Measurements from ENCODE around the gene ACVR1B.

ACVR1B gene

GRCh38 chr12:51949342-51950030 is 2.0 kb upstream of the ACVR1B start:
- no peaks in the 10 kb centered on the region; the same call in 1 of the 2 replicates for H3K27me3 ChIP-seq (replicated peaks; ENCODE audit: control insufficient read depth, insufficient read depth, low read length)
- no peak for DNase-seq (ENCODE audit: extremely low read depth, insufficient read length)
- no peak for TF ChIP-seq CTCF (IDR thresholded peaks at IDR 0.05; ENCODE audit: insufficient read depth, low read length, poor library complexity, severe bottlenecking)

GRCh38 chr12:51950682-51951198 is 759 bp upstream of the ACVR1B start:
- no peak for TF ChIP-seq CTCF (IDR thresholded peaks at IDR 0.05; ENCODE audit: insufficient read depth, low read length, poor library complexity, severe bottlenecking)
- Histone ChIP-seq H3K36me3 (ENCODE audit: control insufficient read depth, insufficient read depth, low read length) (no peaks in the 10 kb centered on the region), H3K27me3 (replicated peaks; ENCODE audit: control insufficient read depth, insufficient read depth, low read length) (no peaks in the 10 kb centered on the region; the same call in 1 of the 2 replicates), H3K4me3 (replicated peaks; ENCODE audit: low read depth, low read length) (peak overlapping the region; percentile 58)
- no peak for DNase-seq (ENCODE audit: extremely low read depth, insufficient read length)

More at GRCh38 chr12:51949342-51950030, 2.0 kb upstream of the ACVR1B start:
- H3K4me3 ChIP-seq (replicated peaks; ENCODE audit: low read depth, low read length), result no peak overlapping the region
- H3K36me3 ChIP-seq (ENCODE audit: control insufficient read depth, insufficient read depth, low read length), result no peaks in the 10 kb centered on the region

GRCh38 chr12:51951843-51952722 is 584 bp downstream of the ACVR1B start:
- peak; percentile 9 for DNase-seq (ENCODE audit: extremely low read depth, insufficient read length)
- Histone ChIP-seq H3K36me3 (ENCODE audit: control insufficient read depth, insufficient read depth, low read length) (no peaks in the 10 kb centered on the region), H3K27me3 (replicated peaks; ENCODE audit: control insufficient read depth, insufficient read depth, low read length) (no peaks in the 10 kb centered on the region; the same call in 1 of the 2 replicates), H3K4me3 (replicated peaks; ENCODE audit: low read depth, low read length) (peak overlapping the region; percentile 64)
- no peak for TF ChIP-seq CTCF (IDR thresholded peaks at IDR 0.05; ENCODE audit: insufficient read depth, low read length, poor library complexity, severe bottlenecking)

- TF ChIP-seq CTCF (IDR thresholded peaks at IDR 0.05; ENCODE audit: insufficient read depth, low read length, poor library complexity, severe bottlenecking), result no peak
- Histone ChIP-seq H3K4me3 (replicated peaks; ENCODE audit: low read depth, low read length) (no peak overlapping the region), H3K27me3 (replicated peaks; ENCODE audit: control insufficient read depth, insufficient read depth, low read length) (no peaks in the 10 kb centered on the region; the same call in 1 of the 2 replicates), H3K36me3 (ENCODE audit: control insufficient read depth, insufficient read depth, low read length) (no peaks in the 10 kb centered on the region)
- DNase-seq (ENCODE audit: extremely low read depth, insufficient read length), result no peak
Observed at GRCh38 chr12:51953089-51953488, 1.6 kb downstream of the ACVR1B start.

- no peak for TF ChIP-seq CTCF (IDR thresholded peaks at IDR 0.05; ENCODE audit: insufficient read depth, low read length, poor library complexity, severe bottlenecking)
- no peaks in the 10 kb centered on the region for H3K36me3 ChIP-seq (ENCODE audit: control insufficient read depth, insufficient read depth, low read length)
- no peak for DNase-seq (ENCODE audit: extremely low read depth, insufficient read length)
- H3K27me3 ChIP-seq (replicated peaks; ENCODE audit: control insufficient read depth, insufficient read depth, low read length), result no peaks in the 10 kb centered on the region; the same call in 1 of the 2 replicates
- H3K4me3 ChIP-seq (replicated peaks; ENCODE audit: low read depth, low read length), result no peak overlapping the region
Observed at GRCh38 chr12:51953864-51954263, 2.4 kb downstream of the ACVR1B start.

All from GM06990 (cell line).